GM21825 (cell line): ENCODE results near the gene COL6A2.
"Not testable (repeated sequence)": the region's sequence is repeated elsewhere in the genome, so short reads cannot be mapped to it uniquely, and the experiment has no call there.

ENCODE experiments used
- ATAC-seq: cut with Tn5 transposase; IDR thresholded peaks from one replicate; pipeline ENCODE4 v1.9.1; 2021; ENCODE audit warnings: mild to moderate bottlenecking, moderate library complexity; ENCODE audit not compliant: unreplicated experiment

The COL6A2 gene

GRCh38 chr21:46078322-46078977 lies 19.5 kb upstream of the COL6A2 start:
- ATAC-seq = no peak

GRCh38 chr21:46078978-46079351 lies 18.9 kb upstream of the COL6A2 start:
- ATAC-seq = no peak

- ATAC-seq = no peak
These were observed 18.4 kb upstream of the COL6A2 start for GRCh38 chr21:46079352-46080170.

- ATAC-seq = no peak
These were observed 17.5 kb upstream of the COL6A2 start for GRCh38 chr21:46080171-46081021.

- ATAC-seq = no peak
These were observed 16.7 kb upstream of the COL6A2 start for GRCh38 chr21:46081022-46081861.

- ATAC-seq = no peak
These were observed 15.8 kb upstream of the COL6A2 start for GRCh38 chr21:46081862-46082712.

GRCh38 chr21:46082713-46082962 lies 15.3 kb upstream of the COL6A2 start:
- no peak for ATAC-seq

- ATAC-seq = no peak
These were observed 14.7 kb upstream of the COL6A2 start for GRCh38 chr21:46082963-46083790.

GRCh38 chr21:46083791-46084561 lies 13.9 kb upstream of the COL6A2 start:
- ATAC-seq = no peak

- no peak for ATAC-seq
These were observed 13.2 kb upstream of the COL6A2 start for GRCh38 chr21:46084709-46085108.

GRCh38 chr21:46085259-46085658 lies 12.7 kb upstream of the COL6A2 start:
- not testable (repeated sequence) for ATAC-seq

- no peak for ATAC-seq
These were observed 10.3 kb upstream of the COL6A2 start for GRCh38 chr21:46087641-46088040.

- no peak for ATAC-seq
These were observed 9.7 kb upstream of the COL6A2 start for GRCh38 chr21:46088189-46088588.

- no peak for ATAC-seq
These were observed 8.6 kb upstream of the COL6A2 start for GRCh38 chr21:46089285-46089684.

- ATAC-seq = no peak
These were observed 6.8 kb upstream of the COL6A2 start for GRCh38 chr21:46091118-46091517.

- ATAC-seq = no peak
These were observed 6.3 kb upstream of the COL6A2 start for GRCh38 chr21:46091631-46092025.

- ATAC-seq = no peak
These were observed 5.7 kb upstream of the COL6A2 start for GRCh38 chr21:46092026-46092764.
